GM12878 (cell line): ENCODE data around the gene TNFAIP8L3. TPM values are rescaled to one million over a fixed set of nuclear protein-coding genes. Genes with fewer than 3 reads are reported as not detected.

Source experiments
- BCL3 ChIP-seq: IDR thresholded peaks from 2 replicates; pipeline ENCODE4 v1.6.1; 2011; ENCODE audit warnings: borderline replicate concordance, low read depth, mild to moderate bottlenecking, moderate library complexity, low read length; ENCODE audit not compliant: insufficient read depth, poor library complexity, severe bottlenecking
- CBX5 ChIP-seq: sonication (generic); IDR thresholded peaks from 2 replicates; pipeline ENCODE4 v1.6.1; 2016; ENCODE audit warnings: low read depth, moderate library complexity, mild to moderate bottlenecking, inconsistent platforms
- CHD2 ChIP-seq: IDR thresholded peaks from 2 replicates; pipeline ENCODE4 v1.6.1; 2011; ENCODE audit warnings: low read depth, low read length, improper control_type of control experiment, borderline replicate concordance
- E2F4 ChIP-seq: IDR thresholded peaks from 2 replicates; pipeline ENCODE4 v1.6.1; 2012; ENCODE audit warnings: low read depth, low read length, improper control_type of control experiment
- EGR1 ChIP-seq, 2 experiments: IDR thresholded peaks; 1 replicate in 1 of 2; 2 replicates in 1 of 2; pipeline ENCODE4 v1.6.1; 2011 to 2012; ENCODE audit warnings: low read depth in 2 of 2, low read length in 2 of 2, borderline replicate concordance in 1 of 2, mild to moderate bottlenecking in 1 of 2, moderate library complexity in 1 of 2
- GATAD2B ChIP-seq: fragments of 450-650 bp; conservative IDR thresholded peaks from 2 replicates; pipeline ENCODE4 v1.6.1; 2017; ENCODE audit warnings: low read depth, mild to moderate bottlenecking, moderate library complexity
- IKZF2 ChIP-seq, 2 experiments: fragments of 450-650 bp; IDR thresholded peaks; 2 replicates each; pipeline ENCODE4 v1.6.1; 2017; ENCODE audit warnings: mild to moderate bottlenecking in 2 of 2, moderate library complexity in 2 of 2
- JUND ChIP-seq: IDR thresholded peaks from 2 replicates; pipeline ENCODE4 v1.6.1; 2012; ENCODE audit warnings: low read depth, mild to moderate bottlenecking, low read length, improper control_type of control experiment, moderate library complexity
- KDM1A ChIP-seq: fragments of 200-600 bp; sonication (generic); IDR thresholded peaks from 2 replicates; pipeline ENCODE4 v1.6.1; 2016; ENCODE audit warnings: borderline replicate concordance
- MTA2 ChIP-seq: fragments of 450-650 bp; IDR thresholded peaks from 2 replicates; pipeline ENCODE4 v1.6.1; 2016; ENCODE audit warnings: low read depth, mild to moderate bottlenecking, moderate library complexity
- NR2F1 ChIP-seq: fragments of 450-650 bp; conservative IDR thresholded peaks from 2 replicates; pipeline ENCODE4 v1.6.1; 2017; ENCODE audit warnings: mild to moderate bottlenecking
- PML ChIP-seq: IDR thresholded peaks from 2 replicates; pipeline ENCODE4 v1.6.1; 2012; ENCODE audit warnings: low read length, inconsistent platforms
- POLR2A ChIP-seq: IDR thresholded peaks from 2 replicates; pipeline ENCODE4 v1.6.1; 2011; ENCODE audit warnings: low read depth, mild to moderate bottlenecking, low read length
- RELB ChIP-seq: fragments of 450-650 bp; IDR thresholded peaks from 2 replicates; pipeline ENCODE4 v1.6.1; 2017; ENCODE audit warnings: low read depth, mild to moderate bottlenecking, moderate library complexity
- RUNX3 ChIP-seq: IDR thresholded peaks from 2 replicates; pipeline ENCODE4 v1.6.1; 2012; ENCODE audit warnings: low read length, inconsistent platforms
- SMARCA5 ChIP-seq: fragments of 450-650 bp; IDR thresholded peaks from 2 replicates; pipeline ENCODE4 v1.6.1; 2017; ENCODE audit warnings: mild to moderate bottlenecking
- SRF ChIP-seq, 2 experiments: IDR thresholded peaks; 2 replicates each; pipeline ENCODE4 v1.6.1; 2011; ENCODE audit warnings: low read depth in 2 of 2, low read length in 2 of 2, mild to moderate bottlenecking in 1 of 2, moderate library complexity in 1 of 2
- STAT1 ChIP-seq: fragments of 450-650 bp; conservative IDR thresholded peaks from 2 replicates; pipeline ENCODE4 v1.6.1; 2014; ENCODE audit warnings: antibody characterized with exemption, mild to moderate bottlenecking
- TARDBP ChIP-seq: IDR thresholded peaks from 2 replicates; pipeline ENCODE4 v1.6.1; 2016; ENCODE audit warnings: borderline replicate concordance
- TBL1XR1 ChIP-seq: IDR thresholded peaks from 2 replicates; pipeline ENCODE4 v1.6.1; 2012; ENCODE audit warnings: low read depth, low read length, improper control_type of control experiment
- YY1 ChIP-seq: IDR thresholded peaks from 2 replicates; pipeline ENCODE4 v1.6.1; 2011; ENCODE audit warnings: low read depth, mild to moderate bottlenecking, low read length
- ZNF384 ChIP-seq: IDR thresholded peaks from 2 replicates; pipeline ENCODE4 v1.6.1; 2012; ENCODE audit warnings: low read depth, mild to moderate bottlenecking, low read length, improper control_type of control experiment, borderline replicate concordance
- ZNF687 ChIP-seq: fragments of 450-650 bp; IDR thresholded peaks from 2 replicates; pipeline ENCODE4 v1.6.1; 2017; ENCODE audit warnings: mild to moderate bottlenecking, moderate library complexity
- polyA plus RNA-seq, 11 experiments: library from polyadenylated mRNA; depleted of rRNA in 4 of 11; unstranded in 6 of 11; stranded (reverse) in 5 of 11; fragments of >200 nt; fragmentation: Nextera tagmentation in 4 of 11; fragmentation: Illumina TruSeq in 1 of 11; extraction: Ambion mirVana in 4 of 11; extraction: Trizol in 1 of 11; gene quantifications; 1 replicate in 1 of 11; 2 replicates in 10 of 11; pipeline versions ENCODE4 v1.2.1 to v1.2.3, GENCODE V29; 2011 to 2016; ENCODE audit warnings: inconsistent platforms in 2 of 11, missing spikeins in 2 of 11, low read depth in 1 of 11
- total RNA-seq, 4 experiments: library from RNA; depleted of rRNA in 3 of 4; stranded (reverse); fragments of >200 nt in 3 of 4; fragmentation: Illumina TruSeq in 1 of 4; extraction: Trizol in 1 of 4; gene quantifications; 2 replicates each; pipeline versions ENCODE4 v1.2.1 to v1.2.3, GENCODE V29; 2013 to 2021

Gene TNFAIP8L3
- total and polyA plus RNA-seq, 10 of the 15 experiments (the other 5 are each of a cell fraction or from before 2014, with no cell fraction given): 0.22 TPM; not detected in 9

- peak; percentile 34; the same call in 1 of the 2 replicates for TF ChIP-seq ZNF687
- TF ChIP-seq PML: peak; percentile 46; the same call in 1 of the 2 replicates
- peak; percentile 87 for TF ChIP-seq GATAD2B
- TF ChIP-seq EGR1 (IDR thresholded peaks at IDR 0.05; ENCODE audit: borderline replicate concordance in 1 of 2, low read depth in 2 of 2, low read length in 2 of 2): no peak
- TF ChIP-seq E2F4: peak; percentile 79
- TF ChIP-seq TBL1XR1: peak; percentile 60; the same call in 1 of the 2 replicates
- TF ChIP-seq BCL3: no peak
- no peak for TF ChIP-seq JUND
- TF ChIP-seq RELB: peak; percentile 22; the same call in 1 of the 2 replicates
- TF ChIP-seq ZNF384: no peak
- TF ChIP-seq CBX5: no peak
- peak; percentile 60 for TF ChIP-seq POLR2A
- no peak for TF ChIP-seq SRF (IDR thresholded peaks at IDR 0.05; ENCODE audit: low read depth in 2 of 2, low read length in 2 of 2)
- TF ChIP-seq NR2F1: peak; percentile 76
- peak; percentile 96 for TF ChIP-seq RUNX3
- TF ChIP-seq CHD2: 0 out of 2 replicates have a peak, but pooled peaks have one; percentile 50
- no peak for TF ChIP-seq STAT1
- peak; percentile 69 to 84; a peak in 2 of 4 replicates for TF ChIP-seq IKZF2 (IDR thresholded peaks at IDR 0.05)
- TF ChIP-seq TARDBP: no peak
- peak; percentile 75 for TF ChIP-seq SMARCA5
- TF ChIP-seq KDM1A: no peak
- peak; percentile 68; the same call in 1 of the 2 replicates for TF ChIP-seq MTA2
- TF ChIP-seq YY1: peak; percentile 0; the same call in 1 of the 2 replicates
Observed at GRCh38 chr15:51077221-51078153, 17.2 kb downstream of the TNFAIP8L3 start (continued).
